MM.1S (cell line): ENCODE data around the gene HPS5.

ENCODE experiments used
- CTCF ChIP-seq: fragments of 300-600 bp; sonication (generic); IDR thresholded peaks from 2 replicates; pipeline ENCODE4 v1.5.1; 2016; ENCODE audit warnings: antibody characterized with exemption, low read length, mixed read lengths
- EZH2 ChIP-seq: fragments of 300-600 bp; sonication (generic); optimal IDR thresholded peaks from 2 replicates; pipeline ENCODE3; 2017; ENCODE audit warnings: low read depth, mild to moderate bottlenecking, antibody characterized with exemption, low read length, mixed read lengths

- TF ChIP-seq CTCF (no peak), EZH2 (no peak)
Measured at GRCh38 chr11:18239655-18240054, 82.3 kb downstream of the HPS5 start.
